Type B pancreatic cell (in vitro differentiated cells): ENCODE data around the gene CABLES1. TPM values are rescaled to one million over a fixed set of nuclear protein-coding genes. Genes with fewer than 3 reads are reported as not detected.

Experiments used
- DNase-seq: peaks from one replicate; pipeline ENCODE4 v3.0.0; 2021; ENCODE audit warnings: mixed read lengths; ENCODE audit not compliant: unreplicated experiment; ENCODE audit errors: extremely low spot score
- H3K27ac Mint-ChIP-seq: 2 replicates; pipeline ENCODE4 v1.8.0; 2021; ENCODE audit warnings: mild to moderate bottlenecking, mixed read lengths
- H3K27me3 Mint-ChIP-seq: 2 replicates; pipeline ENCODE4 v1.8.0; 2021; ENCODE audit warnings: mixed read lengths
- H3K36me3 Mint-ChIP-seq: 2 replicates; pipeline ENCODE4 v1.8.0; 2021; ENCODE audit warnings: mixed read lengths
- H3K4me1 Mint-ChIP-seq: one replicate; pipeline ENCODE4 v1.8.0; 2021; ENCODE audit warnings: mixed read lengths; ENCODE audit not compliant: unreplicated experiment
- H3K4me3 Mint-ChIP-seq: 2 replicates; pipeline ENCODE4 v1.8.0; 2021; ENCODE audit warnings: mild to moderate bottlenecking, mixed read lengths
- H3K9me3 Mint-ChIP-seq: 2 replicates; pipeline ENCODE4 v1.8.0; 2021; ENCODE audit warnings: mixed read lengths
- total RNA-seq: library from RNA; stranded (reverse); gene quantifications from 2 replicates; pipeline ENCODE4 v1.2.1, GENCODE V29; 2021; ENCODE audit warnings: low replicate concordance
- TF ChIP-seq, protein P1 (sequence below): fragments of 200-600 bp; sonication (generic); conservative IDR thresholded peaks from 2 replicates; pipeline ENCODE4 v1.5.0; 2021; ENCODE audit warnings: antibody characterized with exemption, mild to moderate bottlenecking

CABLES1 gene
- total RNA-seq, 1 donor from 2014 or later = 11.4 TPM

DNA sequence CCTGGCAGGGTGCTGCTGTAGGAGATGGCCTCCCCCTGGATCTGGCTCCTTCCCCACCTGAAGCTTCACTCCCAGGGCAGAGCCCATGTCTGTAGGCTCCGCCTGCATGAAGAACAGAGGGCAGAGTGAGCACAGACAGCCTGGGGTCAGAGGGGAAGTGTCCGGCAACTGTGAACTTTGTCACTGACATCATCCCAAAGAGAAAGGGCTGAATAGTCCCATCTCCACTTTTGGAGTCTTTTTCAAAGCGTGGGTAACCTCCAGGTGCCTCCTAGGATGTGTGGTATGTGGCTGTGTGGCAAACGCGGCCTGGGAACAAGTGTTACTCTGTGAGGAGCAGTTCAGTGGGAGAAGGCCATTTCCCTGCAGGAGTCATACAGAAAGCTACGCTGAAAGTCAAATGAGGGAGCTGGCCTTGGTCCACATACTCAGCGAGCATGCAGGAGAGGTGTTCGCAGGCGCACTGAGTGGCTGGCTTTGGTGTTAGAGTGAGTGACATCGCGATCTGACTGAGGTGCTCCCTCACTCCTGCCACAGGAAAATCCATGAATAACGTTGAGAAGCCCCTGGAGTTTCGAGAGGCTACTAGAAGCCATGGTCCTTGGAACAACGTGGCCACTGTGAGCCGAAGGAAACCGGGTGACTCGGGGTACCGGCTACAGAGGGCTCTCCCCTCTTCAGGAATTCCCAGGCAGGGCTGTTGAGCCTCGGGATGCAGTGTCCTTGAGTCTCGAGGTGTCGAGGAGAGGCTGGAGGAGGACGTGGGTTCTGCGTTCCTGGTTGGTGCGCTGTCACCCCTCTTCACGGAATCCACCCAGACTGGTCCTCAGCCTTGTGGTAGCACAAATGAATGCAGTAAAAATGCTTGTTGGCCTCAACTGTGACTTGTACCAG, 54.7 kb downstream of the CABLES1 start:
- no peak overlapping the region for H3K4me3 Mint-ChIP-seq
- H3K27ac Mint-ChIP-seq = no peak overlapping the region
- TF ChIP-seq, protein P1, sequence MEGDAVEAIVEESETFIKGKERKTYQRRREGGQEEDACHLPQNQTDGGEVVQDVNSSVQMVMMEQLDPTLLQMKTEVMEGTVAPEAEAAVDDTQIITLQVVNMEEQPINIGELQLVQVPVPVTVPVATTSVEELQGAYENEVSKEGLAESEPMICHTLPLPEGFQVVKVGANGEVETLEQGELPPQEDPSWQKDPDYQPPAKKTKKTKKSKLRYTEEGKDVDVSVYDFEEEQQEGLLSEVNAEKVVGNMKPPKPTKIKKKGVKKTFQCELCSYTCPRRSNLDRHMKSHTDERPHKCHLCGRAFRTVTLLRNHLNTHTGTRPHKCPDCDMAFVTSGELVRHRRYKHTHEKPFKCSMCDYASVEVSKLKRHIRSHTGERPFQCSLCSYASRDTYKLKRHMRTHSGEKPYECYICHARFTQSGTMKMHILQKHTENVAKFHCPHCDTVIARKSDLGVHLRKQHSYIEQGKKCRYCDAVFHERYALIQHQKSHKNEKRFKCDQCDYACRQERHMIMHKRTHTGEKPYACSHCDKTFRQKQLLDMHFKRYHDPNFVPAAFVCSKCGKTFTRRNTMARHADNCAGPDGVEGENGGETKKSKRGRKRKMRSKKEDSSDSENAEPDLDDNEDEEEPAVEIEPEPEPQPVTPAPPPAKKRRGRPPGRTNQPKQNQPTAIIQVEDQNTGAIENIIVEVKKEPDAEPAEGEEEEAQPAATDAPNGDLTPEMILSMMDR = no peak
- H3K4me1 Mint-ChIP-seq = peaks cover 29% of the 10 kb centered on the region
- no peaks in the 10 kb centered on the region for H3K27me3 Mint-ChIP-seq
- DNase-seq = no peak
- H3K36me3 Mint-ChIP-seq = no peaks in the 10 kb centered on the region
- no peaks in the 10 kb centered on the region for H3K9me3 Mint-ChIP-seq

DNA sequence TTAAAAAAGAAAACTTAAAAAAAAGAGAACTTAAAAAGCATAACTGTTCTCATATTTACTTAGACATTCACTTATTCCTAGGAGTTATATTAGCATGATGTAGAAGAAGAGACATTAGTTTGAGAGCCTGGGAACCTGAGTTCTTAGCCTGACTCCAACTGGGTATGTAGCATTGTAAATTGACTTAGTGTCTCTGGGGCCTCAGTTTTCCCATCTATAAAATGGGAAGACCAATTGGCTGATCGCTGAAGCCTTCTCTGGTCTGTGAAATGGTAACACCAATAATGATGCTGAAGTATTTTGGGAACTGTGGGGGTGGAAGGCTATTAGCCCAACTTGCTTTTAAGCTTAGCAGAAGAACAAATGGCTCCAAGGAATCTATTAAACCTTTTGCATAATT, 55.9 kb downstream of the CABLES1 start:
- TF ChIP-seq, protein P1 = no peak
- H3K9me3 Mint-ChIP-seq = no peaks in the 10 kb centered on the region
- no peak for DNase-seq
- H3K36me3 Mint-ChIP-seq = no peaks in the 10 kb centered on the region
- H3K27ac Mint-ChIP-seq = no peak overlapping the region
- H3K4me1 Mint-ChIP-seq = peaks cover 36% of the 10 kb centered on the region
- H3K27me3 Mint-ChIP-seq = no peaks in the 10 kb centered on the region
- H3K4me3 Mint-ChIP-seq = no peak overlapping the region

DNA sequence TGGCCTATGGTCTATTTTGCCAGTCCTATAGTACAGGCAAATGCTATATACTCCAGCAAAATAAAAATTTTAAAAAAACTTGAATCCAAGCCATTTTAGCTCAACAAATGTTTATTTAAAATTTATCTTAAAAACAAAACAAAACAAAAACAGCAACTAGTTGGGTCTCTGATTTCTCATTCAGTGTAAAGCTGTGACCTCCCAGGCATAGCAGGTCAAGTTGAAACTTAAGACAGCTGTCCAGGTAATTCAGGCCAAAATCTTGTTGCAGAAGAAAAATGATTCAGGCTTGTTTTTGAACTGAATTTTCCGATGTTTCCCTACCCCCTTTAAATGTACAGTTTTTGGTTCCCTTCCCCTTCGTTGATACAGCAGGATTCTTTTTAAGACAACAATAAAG, 58.5 kb downstream of the CABLES1 start:
- TF ChIP-seq, protein P1 = no peak
- H3K4me1 Mint-ChIP-seq = peaks cover 44% of the 10 kb centered on the region
- peak overlapping the region; percentile 8 for H3K27ac Mint-ChIP-seq
- DNase-seq = no peak
- H3K4me3 Mint-ChIP-seq = peak overlapping the region; percentile 33
- H3K36me3 Mint-ChIP-seq = peaks cover 5% of the 10 kb centered on the region
- no peaks in the 10 kb centered on the region for H3K27me3 Mint-ChIP-seq
- H3K9me3 Mint-ChIP-seq = no peaks in the 10 kb centered on the region

DNA sequence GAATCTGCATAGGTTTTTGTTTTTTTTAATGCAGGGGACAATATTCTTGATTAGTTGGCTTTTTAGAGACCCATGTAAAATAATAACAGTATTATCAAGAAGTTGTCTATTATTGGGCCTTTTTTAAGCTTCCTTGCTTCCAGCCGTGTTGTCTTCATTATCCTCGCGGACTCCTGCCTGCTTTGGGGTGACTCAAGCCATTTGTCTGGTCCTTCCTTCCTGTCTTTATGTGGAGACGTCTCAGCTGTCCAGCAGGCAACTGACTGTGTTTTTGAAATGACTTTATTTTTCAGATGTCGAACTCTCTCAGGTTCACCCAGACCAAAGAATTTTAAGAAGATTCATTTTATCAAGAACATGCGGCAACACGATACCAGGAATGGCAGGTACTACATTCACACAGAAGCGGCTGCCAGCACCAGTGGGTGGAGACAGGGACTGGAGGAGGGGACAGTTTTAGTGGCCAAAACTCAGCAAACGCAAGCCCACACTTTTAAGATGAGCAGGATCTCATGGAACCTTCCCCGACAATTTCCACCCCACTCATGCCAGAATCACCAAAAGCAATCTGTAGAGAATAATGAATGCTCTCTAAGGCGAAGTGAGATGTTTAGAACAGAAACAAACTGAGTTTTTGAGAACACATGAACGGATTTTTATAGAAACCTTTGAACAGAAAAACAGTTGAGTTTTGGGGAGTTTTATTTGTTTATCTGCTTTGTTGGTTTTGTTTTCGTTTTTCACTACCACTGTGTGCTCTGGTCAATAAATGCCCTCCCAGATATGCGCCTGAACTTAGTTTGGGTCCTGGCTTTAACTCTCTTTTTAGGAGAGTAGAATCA, 59.1 kb downstream of the CABLES1 start:
- Mint-ChIP-seq H3K27me3 (no peaks in the 10 kb centered on the region), H3K4me3 (peak overlapping the region; percentile 33), H3K4me1 (peaks cover 44% of the 10 kb centered on the region), H3K36me3 (peaks cover 9% of the 10 kb centered on the region), H3K9me3 (no peaks in the 10 kb centered on the region), H3K27ac (peak overlapping the region; percentile 8)
- TF ChIP-seq, protein P1 = no peak
- no peak for DNase-seq

DNA sequence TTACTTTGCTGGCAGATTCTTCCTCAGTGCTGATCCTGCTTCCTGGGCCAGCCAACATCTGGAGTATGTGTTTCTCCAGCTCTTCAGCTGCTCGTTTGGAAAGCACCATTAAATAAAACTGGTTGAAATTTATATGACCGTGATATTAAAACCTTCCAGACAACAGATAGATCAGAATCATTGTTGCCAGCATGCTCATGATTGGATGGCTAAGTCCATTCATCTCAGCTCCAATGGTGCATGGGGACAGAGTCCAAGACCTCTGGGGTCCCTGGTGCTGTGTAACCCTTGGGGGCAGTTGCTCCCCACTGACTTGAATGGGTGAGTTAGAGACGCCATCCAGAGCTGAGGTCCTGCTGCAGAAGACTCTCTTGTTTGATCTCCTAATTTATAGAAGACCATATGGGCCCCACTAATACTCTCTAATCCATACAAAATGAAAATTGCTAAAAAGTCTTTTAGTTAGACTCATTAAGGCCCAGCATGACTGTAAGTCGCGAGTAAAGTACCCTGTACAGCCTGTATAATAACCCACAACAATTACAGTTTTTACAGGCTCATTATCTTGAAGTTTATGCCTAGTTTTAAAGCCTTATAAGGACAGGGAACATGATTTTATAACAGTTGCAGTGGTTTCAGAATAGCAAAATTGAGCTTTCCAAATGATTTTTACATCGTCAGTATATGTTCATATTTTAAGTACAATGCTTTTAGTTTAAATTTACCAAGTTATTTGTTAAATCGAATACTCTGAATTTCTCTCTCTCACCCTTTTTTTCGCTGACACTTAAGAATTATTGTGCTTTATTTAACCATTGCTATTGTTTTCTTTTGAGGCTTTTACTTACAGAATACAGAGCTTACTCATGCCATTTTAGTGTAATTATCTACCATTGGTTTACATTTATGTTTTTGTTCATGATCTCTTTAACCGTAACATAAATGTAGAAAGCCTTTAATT, 60.0 kb downstream of the CABLES1 start:
- no peaks in the 10 kb centered on the region for H3K9me3 Mint-ChIP-seq
- TF ChIP-seq, protein P1 = no peak
- H3K27ac Mint-ChIP-seq = peak overlapping the region; percentile 35
- peaks cover 44% of the 10 kb centered on the region for H3K4me1 Mint-ChIP-seq
- H3K36me3 Mint-ChIP-seq = peaks cover 11% of the 10 kb centered on the region
- peak overlapping the region; percentile 50 for H3K4me3 Mint-ChIP-seq
- no peaks in the 10 kb centered on the region for H3K27me3 Mint-ChIP-seq
- DNase-seq = no peak
